HG02588 (cell line): ENCODE results near the gene RAB3GAP2.
"Not testable (repeated sequence)": the region's sequence is repeated elsewhere in the genome, so short reads cannot be mapped to it uniquely, and the experiment has no call there.

Experiments
- ATAC-seq: cut with Tn5 transposase; IDR thresholded peaks from one replicate; pipeline ENCODE4 v1.9.1; 2021; ENCODE audit warnings: mild to moderate bottlenecking, moderate library complexity; ENCODE audit not compliant: unreplicated experiment

RAB3GAP2 gene

DNA sequence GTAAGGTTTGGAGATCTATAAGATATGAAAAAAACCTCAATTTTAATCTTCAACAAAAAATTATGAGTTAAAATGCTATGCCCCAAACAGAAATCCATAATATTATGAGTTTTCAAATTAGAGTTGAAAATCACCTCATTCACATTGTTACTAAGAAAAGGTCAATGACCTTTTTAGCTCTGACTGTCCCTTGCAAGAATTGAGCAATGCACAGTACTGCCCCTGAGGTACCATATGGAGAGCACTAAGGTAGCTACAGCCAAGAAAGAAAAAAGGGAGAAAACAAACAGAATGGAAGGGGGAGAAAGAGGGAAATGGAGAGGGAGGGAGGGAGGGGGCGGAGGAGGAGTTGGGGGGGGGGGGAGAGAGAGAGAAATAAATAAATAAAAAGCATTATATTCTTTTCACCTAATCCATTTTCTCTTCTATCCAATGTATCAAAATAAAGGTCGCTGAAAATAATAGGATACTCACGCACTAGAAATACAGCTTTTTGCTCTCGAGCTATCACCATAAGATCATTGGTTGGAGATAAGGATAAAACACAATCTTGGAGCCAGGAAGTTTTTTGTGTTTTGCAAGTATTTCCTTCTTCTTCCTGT, 58.8 kb downstream of the RAB3GAP2 start:
- ATAC-seq, result no peak

DNA sequence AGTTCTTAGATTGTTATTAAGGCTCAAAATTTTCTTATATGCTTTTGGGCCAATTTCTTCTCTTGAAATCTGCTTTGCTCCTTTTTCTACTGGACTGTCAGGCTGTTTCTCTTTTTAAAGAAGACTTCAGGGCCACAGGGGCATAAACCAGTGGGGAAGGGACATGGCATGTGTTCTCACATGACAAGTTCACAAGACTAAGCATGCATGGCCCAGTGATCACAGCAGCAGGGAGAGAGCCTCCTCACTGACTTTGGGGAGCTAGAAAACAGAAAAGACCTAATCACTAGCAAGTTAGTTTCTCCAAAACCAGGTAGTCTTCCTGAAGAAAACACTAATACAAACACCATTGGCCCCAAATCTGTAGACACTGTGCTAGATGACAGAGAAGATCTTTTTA, 64.8 kb downstream of the RAB3GAP2 start:
- ATAC-seq, result no peak

DNA sequence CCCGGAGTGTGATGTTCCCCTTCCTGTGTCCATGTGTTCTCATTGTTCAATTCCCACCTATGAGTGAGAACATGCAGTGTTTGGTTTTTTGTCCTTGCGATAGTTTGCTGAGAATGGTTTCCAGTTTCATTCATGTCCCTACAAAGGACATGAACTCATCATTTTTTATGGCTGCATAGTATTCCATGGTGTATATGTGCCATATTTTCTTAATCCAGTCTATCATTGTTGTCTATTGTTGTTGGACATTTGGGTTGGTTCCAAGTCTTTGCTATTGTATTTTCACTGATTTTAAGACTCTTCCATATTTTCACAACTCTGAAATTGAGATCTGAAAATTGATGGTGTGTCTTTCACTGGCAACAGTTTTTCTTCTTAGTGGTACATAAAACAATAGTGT, 67.5 kb downstream of the RAB3GAP2 start:
- ATAC-seq, result not testable (repeated sequence)

DNA sequence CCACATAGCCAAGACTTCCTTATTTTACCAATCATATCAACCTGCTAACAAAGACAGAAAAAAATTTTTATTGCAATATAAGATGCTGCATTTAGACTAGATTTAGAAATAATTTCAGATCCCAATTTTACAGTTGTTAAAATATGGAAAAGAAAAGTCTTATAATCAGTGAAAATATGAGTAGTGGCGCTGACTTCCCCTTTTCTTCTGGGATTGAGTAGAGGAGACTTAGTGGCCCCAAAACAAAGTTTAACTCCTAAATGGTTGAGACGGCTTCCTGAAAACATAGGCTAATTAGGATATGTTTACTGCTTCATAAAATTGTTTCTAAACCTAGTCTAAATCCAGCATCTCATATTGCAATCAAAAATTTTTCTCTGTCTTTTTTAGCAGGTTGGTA, 68.4 kb downstream of the RAB3GAP2 start:
- ATAC-seq, result no peak

DNA sequence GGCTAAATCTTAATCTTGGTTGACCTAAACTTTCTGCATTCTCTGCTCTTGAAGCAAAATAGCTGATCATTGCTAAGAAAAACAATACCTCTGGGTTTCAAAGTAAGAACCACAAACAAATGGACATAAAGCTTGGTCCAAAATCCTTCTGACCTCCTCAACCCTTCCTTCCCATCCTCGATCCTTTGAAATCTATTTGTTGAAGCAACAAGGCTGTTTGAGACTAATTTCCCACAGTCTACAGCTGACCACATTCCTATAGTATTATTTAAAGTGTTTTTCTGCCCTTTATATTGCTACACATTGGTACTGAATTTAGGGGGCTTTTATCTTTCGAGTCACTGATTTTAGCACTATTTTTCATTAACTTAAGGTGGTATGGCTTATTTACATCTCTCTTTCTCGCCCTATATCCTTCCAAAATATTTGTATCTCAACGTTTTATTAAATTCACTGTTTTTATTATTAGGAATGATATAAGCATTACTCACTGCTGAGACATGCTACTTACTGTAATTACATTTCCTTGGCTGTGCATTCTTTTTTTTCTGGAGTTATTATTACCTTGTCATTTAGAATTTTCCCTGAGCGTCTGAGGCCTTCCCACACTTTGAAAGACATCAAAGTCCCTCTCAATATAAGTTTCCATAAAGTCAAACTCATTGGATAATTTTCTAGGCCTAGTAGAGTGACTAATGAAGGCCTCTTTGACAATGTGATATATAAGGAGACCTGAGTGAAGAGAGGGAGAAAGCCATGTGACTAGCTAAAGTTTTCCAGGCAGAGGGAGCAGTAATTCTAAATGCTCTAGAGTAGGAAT, 73.9 kb downstream of the RAB3GAP2 start:
- ATAC-seq, result no peak

DNA sequence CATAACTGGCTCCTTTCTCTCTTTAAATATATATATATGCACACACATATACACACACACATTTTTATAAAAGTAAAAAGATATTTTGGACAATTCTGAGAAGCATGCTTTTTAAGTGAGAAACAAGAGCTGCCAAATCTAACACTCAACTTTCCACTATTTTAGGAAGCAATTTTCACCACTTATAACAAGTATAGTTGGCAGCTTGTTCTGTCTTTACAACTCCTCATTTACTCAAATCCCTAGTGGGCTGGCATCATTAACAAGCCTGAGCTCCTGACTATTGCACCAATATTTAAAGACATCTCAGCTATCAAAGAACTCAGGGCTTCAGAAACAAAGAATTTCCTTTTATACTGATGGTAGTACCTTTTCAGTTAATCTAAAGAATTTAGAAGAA, 76.6 kb downstream of the RAB3GAP2 start:
- ATAC-seq, result no peak

DNA sequence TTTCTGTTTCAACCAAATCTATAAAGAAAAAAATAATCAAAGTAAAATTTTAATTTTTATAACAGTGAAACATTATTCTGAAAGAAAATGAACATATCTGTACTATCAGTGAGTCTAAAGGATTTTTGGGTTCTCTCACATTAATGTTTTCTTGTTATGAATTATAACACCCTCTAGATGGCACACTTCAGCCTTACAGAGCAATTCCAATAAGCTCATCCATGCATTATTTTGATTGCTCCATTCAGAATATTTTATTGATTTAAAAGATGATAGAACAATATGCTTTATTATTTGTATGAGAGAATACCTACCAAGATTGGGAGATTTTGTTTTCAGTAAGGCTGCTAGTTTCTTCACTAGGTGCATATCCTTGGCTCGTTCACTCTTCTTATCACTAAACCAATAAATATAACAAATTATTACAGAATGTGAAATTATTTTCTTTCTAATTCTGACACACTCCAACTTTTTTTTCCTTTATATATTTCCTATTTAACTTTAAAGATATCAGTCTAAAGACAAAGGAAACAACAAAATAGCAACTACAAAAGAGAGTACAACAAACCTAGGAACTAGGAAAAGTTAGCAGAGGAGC, 82.4 kb downstream of the RAB3GAP2 start:
- no peak for ATAC-seq

DNA sequence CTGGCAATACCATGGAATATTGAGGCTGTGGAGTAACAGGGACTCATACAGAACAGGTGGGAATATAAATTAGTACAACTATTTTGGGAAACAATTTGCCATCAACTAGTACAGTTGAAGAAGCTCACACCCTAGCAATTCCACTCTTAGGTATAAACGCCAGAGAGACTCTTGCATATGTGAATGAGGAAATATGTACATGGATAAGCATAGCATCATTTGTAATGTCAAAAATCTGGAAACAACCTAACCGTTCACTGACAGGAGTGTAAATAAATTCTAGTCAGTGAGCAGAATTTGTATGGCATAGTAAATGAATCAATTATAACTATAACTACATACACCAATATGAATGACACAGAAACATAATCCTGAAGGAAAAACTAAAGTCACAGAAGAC, 83.7 kb downstream of the RAB3GAP2 start:
- ATAC-seq, result no peak

DNA sequence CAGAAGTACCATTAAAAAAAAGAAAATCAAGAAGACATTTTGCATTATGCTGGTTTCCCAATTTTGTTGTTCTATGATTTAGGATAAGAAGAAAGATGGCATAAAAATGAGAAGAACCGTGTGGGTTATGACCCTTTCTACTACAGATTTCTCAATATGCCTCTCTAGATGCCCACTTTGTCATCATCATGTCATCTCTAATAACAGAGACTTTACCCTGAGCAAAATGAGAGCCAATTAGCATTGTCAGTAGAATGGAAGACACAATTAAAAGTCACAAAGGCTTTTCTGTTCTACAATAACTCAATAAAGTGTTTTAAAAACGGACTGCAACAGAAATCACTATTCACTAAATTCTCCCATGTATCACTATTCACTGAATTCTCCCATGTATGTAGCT, 85.5 kb downstream of the RAB3GAP2 start:
- ATAC-seq, result no peak

DNA sequence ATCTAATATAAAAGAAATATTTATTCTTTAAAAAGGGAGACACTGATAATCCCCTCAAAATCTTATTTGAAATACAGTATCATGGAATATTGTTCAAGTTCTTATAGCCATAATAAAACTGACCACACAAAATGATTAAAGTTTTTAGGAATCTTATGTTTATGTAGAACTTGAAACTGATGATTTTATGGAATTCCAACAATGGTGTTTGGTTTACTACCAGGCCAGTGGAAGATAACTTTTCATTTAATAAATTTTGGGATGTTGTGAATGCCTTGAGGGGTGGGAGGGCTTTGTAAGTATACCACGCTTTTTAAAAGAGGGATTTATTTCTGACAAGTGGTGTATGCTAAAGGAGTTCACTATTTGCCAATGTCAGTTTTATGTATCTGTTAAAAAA, 87.7 kb downstream of the RAB3GAP2 start:
- ATAC-seq, result no peak

DNA sequence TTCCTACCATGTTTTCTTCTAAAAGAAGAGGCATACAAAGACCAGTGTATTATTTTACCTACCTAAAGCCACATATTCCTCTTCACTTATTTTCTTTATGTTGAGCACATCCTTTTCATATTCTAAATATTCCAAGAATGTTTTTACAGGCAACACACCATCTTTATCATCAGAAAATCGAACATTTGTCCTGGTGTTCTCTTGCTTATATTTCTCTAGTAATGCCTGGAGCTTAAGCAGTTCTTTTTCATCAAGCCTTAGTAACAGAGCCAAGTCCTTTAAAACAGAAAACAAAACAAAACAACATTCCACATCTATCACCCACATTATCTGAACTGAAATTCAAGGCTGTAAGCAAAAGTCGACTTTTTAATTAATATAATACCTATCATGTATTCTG, 89.6 kb downstream of the RAB3GAP2 start:
- no peak for ATAC-seq

DNA sequence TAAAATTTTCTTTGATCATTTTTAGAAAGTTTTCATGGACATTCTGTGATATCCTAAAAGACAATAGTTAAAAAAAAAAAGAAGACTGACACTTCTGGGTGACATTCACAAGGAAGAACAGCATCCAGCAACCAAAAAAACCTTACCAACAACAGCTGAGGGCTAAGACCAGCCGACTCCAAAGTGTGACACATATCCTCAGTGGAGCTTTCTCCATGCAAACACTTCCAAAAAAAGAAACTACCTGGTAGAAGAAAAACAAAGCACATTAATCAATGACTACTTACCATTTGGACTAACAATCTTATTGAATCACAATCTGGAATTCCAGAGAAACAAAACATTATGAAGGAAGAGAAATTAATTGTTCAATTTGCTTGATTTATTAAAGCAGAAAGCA, 90.1 kb downstream of the RAB3GAP2 start:
- ATAC-seq, result no peak

DNA sequence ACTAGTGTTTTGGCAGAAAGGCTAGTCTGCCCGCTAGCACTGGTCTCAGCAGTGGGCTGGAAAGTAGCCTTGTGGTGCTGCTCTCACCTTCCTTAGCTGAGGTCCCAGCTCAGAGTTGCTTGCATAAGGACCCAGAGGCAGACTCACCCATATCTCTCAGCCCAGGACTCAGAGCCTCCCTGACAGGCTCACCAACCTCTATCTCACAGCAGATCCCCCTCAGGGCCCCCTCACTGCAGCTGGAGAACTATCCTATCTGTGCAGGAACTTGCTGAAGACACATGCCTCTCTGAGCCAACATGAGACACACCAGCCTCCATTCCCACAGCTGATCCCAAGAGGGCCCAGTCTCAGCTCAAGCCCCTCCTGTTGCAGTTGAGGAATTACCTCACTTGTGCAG, 95.7 kb downstream of the RAB3GAP2 start:
- ATAC-seq, result no peak

DNA sequence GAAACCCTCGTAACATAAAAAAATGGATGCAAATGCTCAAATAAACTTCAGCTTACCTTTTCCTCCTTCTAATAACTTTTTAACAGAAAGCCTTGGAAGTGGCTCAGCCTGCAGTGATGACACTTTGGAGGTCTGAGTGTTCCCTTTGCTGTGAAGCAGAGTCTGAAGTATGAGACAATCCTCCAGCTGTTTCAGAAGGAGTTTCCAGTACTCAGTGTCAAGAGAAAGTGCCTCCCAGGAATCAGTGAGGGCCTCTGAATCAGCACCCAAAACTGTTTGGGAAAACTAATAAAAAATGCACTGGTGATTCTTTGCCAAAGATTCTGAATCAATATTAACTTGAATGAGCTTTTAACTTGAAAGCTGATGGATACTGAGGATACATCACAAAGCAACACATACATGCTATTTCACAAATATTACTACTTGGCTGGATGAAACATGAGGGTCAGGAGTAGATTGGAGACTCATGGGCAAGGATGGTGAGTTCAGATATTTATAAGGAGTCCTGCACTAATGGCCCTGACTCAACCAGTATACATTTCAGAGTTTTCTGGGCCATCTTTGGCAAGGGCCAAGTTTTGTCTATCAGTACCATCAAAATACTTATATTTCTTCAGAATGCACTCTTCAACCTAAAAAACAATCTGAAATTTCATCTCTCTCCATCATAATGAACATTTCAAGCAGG, 101.3 kb downstream of the RAB3GAP2 start:
- ATAC-seq, result no peak

DNA sequence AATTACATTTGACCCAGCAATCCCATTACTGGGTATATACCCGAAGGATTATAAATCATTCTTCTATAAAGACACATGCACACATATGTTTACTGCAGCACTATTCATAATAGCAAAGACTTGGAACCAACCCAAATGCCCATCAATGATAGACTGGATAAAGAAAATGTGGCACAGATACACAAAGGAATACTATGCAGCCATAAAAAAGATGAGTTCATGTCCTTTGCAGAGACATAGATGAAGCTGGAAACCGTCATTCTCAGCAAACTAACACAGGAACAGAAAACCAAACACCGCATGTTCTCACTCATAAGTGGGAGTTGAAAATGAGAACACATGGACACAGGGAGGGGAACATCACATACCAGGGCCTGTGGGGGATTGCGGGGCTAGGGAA, 102.4 kb downstream of the RAB3GAP2 start:
- not testable (repeated sequence) for ATAC-seq

DNA sequence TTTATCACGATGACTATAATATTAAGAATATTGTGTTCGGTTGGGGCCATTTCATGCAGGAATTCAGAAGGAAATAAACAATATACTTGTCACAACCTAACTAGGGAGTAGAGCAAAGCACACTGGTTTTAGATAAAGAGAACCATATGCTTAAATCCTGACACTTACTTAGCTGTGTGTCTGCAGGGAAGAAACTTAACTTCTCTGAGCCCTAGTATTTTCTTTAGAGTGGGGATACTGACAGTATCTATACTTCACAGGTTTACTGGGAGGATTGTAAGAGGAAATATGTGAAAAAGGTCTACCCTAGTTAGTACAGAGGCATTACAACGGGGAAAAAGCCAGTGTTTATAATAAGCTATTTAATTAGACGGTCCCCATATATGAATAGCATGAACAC, 105.4 kb downstream of the RAB3GAP2 start:
- ATAC-seq, result no peak

DNA sequence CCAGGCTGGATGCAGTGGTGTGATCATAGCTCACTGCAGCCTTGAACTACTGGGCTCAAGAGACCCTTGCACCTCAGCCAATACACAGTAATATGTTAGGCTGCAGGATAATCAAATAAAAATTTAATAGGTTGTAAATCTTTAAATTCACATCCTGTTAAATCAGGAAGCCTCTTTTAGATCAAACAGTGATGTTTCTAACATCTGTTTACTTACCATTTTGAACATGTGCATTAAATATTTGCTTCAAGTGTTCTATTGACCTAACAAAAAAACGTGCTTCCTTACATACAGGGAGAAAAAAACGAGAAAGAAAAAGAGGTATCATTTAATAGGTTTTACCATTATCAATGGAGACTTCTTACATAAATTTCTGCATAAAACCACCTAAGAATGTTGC, 107.7 kb downstream of the RAB3GAP2 start:
- no peak for ATAC-seq

DNA sequence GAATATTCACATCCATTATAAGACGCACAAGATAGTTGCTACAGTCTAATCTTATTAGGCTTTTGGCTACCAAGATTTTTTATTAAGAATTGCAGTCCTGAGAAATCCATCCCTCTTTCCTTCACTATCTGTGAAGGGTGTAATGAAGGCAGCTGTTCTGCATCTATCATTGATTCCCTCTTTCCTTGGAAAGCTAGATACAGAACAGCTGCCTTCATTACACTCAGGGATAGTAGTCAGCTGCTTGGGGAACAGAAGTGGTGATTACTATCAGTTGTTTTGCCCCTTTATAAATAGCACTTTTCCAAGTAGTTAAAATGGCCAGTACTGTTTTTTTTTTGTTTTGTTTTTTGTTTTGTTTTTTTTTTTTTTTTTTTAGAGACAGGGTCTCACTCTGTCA, 108.1 kb downstream of the RAB3GAP2 start:
- no peak for ATAC-seq

DNA sequence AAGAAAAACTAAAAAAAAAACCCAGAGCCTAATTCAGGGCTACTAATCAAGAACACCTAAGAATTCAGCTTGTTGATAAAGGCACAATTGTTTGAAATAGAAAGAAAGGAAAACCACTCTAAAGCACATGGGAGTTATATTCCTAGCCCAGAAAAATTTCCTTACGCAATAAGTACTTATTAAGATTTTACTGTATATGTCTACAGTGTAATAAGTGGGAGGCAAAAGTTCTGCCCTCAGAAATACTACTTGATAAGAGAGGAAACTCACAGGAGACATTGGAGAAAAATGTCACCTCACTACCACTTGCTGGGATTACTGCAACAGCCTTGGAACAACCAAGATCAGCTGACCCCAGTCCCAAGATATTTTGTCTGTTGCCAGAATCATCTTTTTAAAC, 112.2 kb downstream of the RAB3GAP2 start:
- ATAC-seq, result no peak

DNA sequence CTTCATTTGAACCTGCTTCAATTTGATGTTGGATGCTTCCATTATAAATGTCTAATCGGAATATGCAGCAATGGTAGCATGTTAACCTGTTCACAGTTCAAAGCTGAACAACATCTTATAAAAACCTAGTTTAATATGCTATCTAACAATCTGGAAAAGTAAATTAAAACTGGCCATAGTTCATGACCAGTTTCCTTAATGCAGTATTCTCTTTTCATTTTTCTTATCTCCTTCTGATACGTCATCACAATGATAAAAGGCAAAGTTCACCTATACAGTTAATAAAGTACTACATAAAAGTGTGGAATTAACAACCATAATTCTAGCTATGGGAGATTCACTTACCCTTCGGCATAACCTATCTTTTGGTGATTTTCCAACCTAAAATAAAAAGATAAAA, 113.2 kb downstream of the RAB3GAP2 start:
- ATAC-seq, result no peak

DNA sequence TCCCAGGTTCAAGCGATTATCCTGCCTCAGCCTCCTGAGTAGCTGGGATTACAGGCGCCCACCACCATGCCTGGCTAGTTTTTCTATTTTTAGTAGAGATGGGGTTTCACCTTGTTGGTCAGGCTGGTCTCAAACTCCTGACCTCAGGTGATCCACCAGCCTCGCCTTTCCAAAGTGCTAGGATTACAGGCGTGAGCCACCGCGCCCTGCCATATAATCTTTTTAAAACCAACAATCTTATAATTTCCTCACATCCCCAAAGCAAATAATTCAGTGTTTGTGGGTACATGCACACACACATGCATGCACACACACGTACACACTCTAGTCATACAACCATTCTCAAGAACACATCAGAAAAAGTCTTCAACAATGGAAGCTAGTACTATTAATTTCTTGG, 113.7 kb downstream of the RAB3GAP2 start:
- not testable (repeated sequence) for ATAC-seq

DNA sequence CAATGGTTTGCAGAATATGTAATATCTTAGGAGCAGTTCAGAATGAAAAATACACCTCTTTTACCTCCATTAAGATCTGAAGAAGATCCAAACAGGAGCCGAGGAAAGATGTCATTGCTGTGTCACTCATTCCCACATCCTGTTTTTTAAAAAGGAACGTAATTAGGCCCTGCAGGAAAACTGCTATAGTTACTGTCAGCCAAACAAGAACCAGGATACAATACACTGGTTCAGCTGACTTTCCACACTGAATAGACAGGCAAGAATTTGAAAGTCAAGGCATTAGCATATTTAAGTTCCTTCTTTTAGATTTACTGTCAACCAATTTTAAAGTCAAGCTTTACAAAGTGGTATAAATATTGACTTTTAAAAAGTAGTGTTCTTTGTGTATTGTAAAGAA, 114.5 kb downstream of the RAB3GAP2 start:
- no peak for ATAC-seq
